GM18505 (cell line): ENCODE measurements around the gene FAM118A.
"Not testable (repeated sequence)": the region's sequence is repeated elsewhere in the genome, so short reads cannot be mapped to it uniquely, and the experiment has no call there.

Source experiments
- ATAC-seq: cut with Tn5 transposase; IDR thresholded peaks from one replicate; pipeline ENCODE4 v1.9.1; 2021; ENCODE audit not compliant: unreplicated experiment
- POLR2A ChIP-seq: IDR thresholded peaks from 4 replicates; pipeline ENCODE4 v1.6.1; 2011; ENCODE audit warnings: borderline replicate concordance; ENCODE audit not compliant: insufficient read depth, insufficient read length; ENCODE audit errors: extremely low read depth

Gene FAM118A

GRCh38 chr22:45309422-45310227, at the start of gene FAM118A:
TSS of gene FAM118A (plus strand) at chr22:45309934. CDS start at chr22:45322380, 12,446 bp downstream.
- TF ChIP-seq POLR2A: peak; percentile 66
- ATAC-seq: peak; percentile 82

- ATAC-seq: not testable (repeated sequence)
Observed at GRCh38 chr22:45260395-45260759, 49.4 kb upstream of the FAM118A start.

DNA sequence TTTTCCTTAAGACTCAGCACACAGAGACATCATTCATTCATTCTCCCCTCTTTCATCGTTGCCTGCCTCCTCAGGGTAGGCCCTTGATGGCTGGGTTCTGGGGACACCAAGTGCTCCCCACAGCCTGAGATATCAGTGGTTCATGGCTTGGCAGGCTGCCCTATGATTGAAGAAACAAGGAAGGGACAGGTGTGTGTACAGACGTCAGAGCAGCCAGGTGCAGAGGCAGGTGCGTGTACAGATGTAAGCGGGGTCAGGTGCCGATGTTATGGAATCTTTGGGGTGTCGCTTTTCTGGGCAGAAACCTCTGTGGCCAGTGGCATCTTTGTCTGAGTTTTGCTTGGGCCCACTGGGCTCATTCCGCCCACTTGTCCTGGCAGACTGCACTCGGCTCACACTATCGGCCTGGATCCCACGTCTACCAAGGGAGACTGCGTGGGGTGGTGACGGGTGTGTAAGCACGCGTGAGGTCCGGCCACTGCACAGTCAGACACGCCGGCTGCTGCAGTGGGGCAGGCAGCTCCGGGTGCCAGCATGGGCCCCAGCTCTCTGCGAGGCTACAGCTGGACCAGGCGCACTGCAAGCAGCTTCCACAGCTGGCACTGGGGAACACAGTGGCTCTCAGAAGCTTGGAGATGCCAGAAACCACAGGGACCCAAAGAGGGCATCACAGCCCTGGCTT, 48.2 kb upstream of the FAM118A start:
- ATAC-seq: no peak

DNA sequence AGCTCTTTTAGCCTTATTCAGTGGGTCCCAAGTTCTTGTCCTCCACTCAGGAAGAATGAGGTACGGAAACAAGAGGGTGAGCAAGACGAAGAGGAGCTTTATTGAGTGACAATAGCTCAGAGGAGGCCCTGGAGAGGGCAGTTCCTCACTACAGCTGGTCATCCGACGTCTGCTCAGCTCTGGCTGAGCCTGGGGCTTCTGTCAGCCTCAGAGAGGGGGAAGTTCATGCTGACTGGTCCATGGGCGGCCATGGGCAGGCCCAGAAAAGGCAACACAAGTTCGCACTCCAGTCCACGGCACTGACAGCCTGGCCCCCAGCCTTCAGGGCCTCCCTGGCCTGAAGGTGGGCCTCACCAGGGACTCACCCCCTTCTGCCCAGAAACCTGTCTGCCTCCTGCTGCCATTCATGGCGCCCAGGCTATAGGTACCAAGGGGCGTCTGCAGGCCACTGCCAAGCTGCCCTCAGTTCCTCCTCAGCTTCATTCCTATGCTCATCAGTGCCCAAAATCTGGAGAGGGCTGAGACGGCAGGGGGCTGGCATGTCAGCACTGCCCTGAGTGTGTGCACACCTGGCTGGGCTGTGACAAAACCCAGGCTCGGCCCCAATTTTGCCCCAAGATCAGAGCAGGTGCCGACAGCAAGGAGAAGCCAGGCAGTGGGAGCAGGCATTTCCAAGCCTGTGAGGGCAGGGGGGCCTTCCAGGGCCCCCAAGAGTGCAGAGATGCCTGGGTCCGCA, 47.4 kb upstream of the FAM118A start:
- no peak for TF ChIP-seq POLR2A
- no peak for ATAC-seq

More for the DNA sequence above, 48.2 kb upstream of the FAM118A start:
- TF ChIP-seq POLR2A: no peak

- TF ChIP-seq POLR2A: no peak
- peak; percentile 47 for ATAC-seq
Observed at GRCh38 chr22:45262931-45263462, 46.7 kb upstream of the FAM118A start.

DNA sequence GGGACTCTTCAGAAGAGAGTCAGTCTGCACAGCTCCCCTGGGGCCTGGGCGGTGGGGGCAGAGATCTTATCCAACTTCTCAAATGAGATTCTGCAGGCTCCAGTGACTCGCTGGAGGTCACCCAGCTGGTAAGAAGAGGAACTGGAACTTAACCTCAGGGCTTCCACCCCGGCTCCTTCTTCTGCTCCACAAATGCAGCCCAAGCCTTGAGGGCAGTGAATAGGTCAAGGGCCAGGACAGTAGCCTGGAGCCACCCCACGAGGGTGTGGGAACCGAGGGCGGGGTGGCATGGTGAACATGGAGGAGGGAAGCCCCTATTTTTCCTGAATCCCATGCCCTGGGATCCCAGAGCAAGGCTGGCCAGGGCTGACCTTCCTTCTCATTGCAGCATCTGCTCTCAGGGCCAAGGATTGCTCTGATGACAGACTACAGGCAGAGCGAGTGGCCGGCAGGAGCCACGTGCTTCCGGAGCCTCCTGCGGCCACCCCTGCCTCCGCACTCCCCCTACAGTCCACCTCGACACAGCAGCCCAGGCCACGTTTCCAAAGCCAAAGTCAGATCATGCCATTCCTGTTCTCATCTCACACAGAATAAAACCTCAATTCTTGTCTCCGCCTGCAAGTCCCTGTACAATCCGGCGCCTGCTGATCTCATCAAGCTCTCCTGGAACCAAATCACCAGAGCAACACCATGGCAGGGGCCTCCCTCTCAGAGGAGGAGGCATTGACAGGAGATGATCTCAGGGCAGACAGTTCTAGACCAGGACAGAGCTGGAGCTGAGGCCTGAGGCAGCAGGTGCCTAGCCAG, 46.1 kb upstream of the FAM118A start:
- peak; percentile 72 for ATAC-seq
- no peak for TF ChIP-seq POLR2A

GRCh38 chr22:45265535-45265934, 44.2 kb upstream of the FAM118A start:
- TF ChIP-seq POLR2A: no peak
- no peak for ATAC-seq

DNA sequence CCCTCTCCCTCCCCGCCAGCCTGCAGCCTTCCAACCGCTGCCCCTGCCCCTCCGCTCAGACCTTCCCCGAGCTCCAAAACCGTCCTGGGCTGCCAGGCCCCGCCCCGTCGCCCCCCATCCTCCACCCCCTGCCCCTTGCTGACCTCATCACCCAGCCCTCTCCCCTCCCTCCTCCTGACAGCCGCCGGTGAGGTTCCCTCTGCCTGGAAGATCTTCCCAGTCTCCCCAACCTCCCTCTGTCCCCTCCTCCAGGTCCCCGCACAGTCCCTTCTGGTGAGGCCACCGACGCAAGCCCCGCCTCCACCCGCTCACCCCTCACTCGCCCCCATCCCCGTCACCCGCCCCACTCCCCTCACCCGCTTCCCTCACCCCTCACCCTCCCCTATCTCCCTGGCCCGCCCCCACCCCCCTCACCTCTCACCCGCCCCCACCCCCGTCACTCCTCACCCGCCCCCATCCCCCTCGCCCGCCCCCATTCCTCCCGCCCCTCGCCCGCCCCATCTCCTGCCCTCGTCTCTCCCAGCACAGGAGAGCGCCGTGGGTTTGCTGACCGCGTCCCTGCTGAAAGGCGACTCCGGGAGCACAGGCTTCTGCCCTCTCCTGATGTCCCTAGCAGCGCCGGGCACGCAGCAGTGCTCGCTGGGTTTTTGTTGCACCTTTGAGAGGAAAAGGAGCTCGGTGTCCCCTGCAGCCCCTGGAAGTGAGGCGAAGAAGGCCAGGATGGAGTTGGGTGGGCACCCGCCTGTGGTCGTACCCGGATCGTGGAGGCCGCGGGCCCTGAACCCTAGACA, 41.4 kb upstream of the FAM118A start:
- ATAC-seq: peak; percentile 7
- TF ChIP-seq POLR2A: no peak

DNA sequence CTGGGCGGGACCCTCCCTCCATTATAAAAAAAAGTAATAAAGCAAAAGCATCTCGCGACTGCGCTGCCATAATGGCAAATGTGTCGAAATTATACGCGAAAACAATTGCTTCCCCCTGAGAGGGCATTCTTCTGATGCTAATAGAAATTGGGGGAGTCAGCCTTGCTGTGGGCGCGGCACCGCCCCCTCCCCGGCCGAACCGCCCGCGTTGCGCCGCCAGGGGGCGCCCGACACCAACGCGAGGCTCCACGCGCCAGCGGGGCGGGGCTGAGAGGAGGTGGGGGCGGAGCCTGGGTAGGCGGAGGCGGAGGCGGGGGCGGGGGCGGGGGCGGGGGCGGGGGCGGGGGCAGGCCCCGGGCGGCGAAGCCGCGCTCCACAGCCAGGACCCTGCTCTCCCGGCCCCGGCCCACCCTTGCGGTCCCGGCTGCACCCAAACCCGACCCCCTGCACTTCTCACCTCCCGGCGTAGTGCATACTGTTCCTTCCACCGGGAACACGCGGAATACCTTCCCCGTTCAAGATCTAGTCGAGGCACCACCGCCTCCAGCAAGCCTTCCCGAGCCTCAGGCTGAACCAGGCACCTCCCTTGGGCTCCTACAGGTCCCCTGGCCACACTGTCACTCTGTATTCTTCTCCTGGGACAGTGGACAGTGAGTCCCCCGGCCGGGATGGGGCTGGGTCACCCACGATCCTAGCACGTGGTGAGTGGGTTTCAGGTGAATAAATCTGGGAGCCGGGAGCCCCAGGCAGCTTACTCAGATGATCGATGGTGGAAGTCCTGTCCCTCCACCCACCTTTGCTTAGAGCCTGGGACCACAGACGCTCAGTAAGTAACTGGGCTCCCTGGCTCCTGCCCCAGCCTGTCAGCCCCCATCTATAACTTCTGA, 40.5 kb upstream of the FAM118A start:
- no peak for TF ChIP-seq POLR2A

GRCh38 chr22:45270095-45271020, 39.4 kb upstream of the FAM118A start:
- TF ChIP-seq POLR2A: no peak
- ATAC-seq: no peak

More for the DNA sequence above, 40.5 kb upstream of the FAM118A start:
- ATAC-seq: peak; percentile 69

DNA sequence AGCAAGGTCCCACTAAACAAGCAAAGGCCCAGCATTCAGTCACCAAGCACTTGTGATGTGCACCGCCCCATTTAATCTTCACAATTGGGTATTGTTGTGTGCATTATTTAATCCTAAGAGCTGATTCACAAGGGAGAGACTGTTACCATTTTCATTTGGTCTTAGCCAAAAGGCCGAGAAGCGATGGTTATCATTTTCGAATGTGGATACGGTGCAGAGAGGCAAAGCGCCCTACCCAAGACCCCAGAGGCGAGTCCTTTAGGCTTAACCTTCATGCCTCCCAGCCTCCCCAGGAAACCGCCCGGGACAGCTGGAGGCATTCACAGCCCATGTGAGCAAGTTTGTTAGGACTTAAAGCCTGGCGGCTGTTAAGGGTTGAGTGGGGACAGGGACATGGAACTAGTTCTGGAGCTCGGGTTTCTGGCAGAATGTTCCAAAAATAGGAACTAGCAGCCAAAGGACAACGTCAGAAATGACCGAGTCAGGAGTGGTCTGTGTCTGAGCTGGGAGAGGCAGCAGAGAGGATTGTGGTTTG, 38.0 kb upstream of the FAM118A start:
- no peak for ATAC-seq
- TF ChIP-seq POLR2A: no peak
